SU-DHL-6 (cell line): ENCODE measurements around the gene ADIPOR1.

Experiments used
- CTCF ChIP-seq: fragments of 200-600 bp; sonication (generic); IDR thresholded peaks from one replicate; pipeline ENCODE4 v1.5.1; 2017; ENCODE audit warnings: antibody characterized with exemption, mild to moderate bottlenecking, low read length, moderate library complexity; ENCODE audit not compliant: insufficient read depth, poor library complexity, severe bottlenecking
- EZH2phosphoT487 ChIP-seq: fragments of 200-600 bp; sonication (generic), shearing (Covaris generic); conservative IDR thresholded peaks from 2 replicates; pipeline ENCODE4 v1.6.1; 2018; ENCODE audit warnings: mild to moderate bottlenecking, antibody characterized with exemption, low read length, moderate library complexity, mixed read lengths

GRCh38 chr1:202953392-202953791 is 4.7 kb downstream of the ADIPOR1 start:
- TF ChIP-seq CTCF (no peak), EZH2phosphoT487 (no peak)
